NCI-H82 (cell line): ENCODE measurements around the gene TCP1.
"Not testable (repeated sequence)": the region's sequence is repeated elsewhere in the genome, so short reads cannot be mapped to it uniquely, and the experiment has no call there.

ENCODE experiments used
- DNase-seq: peaks from one replicate; lab custom pipeline; 2025; lab: John Stamatoyannopoulos, UW

The TCP1 gene

DNA sequence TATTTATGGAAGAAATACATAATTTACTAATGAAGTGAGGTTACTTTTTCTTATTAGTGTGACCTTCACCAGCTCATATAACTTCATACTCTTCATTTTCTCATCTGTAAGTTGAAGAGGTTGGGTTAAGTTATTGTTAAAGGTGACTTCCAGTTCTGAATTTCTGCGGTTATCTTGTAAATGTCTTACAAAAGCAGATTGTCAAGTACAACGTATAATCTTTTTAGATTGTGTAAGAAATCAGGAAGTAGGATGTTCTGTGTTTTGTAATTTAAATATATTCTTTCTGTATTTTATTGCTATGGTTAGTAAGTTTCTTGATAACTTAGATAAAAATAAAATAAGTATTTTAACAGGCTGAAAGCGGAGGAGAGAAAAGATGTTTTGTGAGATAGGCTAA lies 50.1 kb downstream of the TCP1 start:
- no peak for DNase-seq

DNA sequence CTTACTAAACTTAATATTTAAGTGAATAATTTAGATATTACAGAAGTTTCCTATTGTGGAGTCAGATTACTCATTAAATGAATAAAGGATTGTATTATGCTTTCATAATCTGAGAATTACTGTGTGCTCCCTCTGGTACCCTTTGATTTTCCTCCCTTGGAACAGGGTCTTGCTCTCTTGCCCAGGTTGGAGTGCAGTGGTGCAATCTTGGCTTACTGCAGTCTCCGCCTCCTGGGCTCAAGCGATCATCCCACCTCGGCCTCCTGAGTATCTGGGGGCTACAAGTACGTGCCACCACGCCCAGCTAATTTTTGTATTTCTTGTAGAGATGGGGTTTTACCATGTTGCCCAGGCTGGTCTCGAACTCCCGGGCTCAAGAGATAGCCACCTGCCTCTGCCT lies 52.5 kb downstream of the TCP1 start:
- DNase-seq: no peak

DNA sequence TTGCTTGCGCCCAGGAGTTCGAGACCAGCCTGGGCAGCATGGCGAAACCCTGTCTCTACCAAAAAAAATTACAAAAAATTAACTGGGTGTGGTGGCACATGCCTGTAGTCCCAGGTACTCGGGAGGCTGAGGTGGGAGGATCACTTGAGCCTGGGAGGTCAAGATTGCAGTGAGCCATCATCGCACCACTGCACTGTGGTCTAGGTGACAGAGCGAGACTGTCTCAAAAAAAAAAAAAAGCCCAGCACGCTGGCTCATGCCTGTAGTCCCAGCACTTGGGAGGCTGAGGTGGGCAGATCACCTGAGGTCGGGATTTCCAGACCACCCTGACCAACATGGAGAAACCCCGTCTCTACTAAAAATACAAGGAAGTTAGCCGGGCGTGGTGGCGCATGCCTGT lies 56.0 kb downstream of the TCP1 start:
- not testable (repeated sequence) for DNase-seq

DNA sequence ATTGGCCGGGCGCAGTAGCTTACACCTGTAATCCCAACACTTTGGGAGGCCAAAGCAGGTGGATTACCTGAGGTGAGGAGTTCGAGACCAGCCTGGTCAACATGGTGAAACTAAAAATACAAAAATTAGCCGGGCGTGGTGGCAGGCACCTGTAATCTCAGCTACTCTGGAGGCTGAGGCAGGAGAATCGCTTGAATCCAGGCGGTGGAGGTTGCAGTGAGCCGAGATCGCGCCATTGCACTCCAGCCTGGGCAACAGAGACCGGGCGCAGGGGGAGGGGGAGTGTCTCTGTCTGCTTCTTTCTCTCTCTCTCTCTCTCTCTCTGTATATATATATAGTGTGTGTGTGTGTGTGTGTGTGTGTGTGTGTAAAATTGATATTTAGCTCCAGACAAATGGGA lies 56.9 kb downstream of the TCP1 start:
- not testable (repeated sequence) for DNase-seq

DNA sequence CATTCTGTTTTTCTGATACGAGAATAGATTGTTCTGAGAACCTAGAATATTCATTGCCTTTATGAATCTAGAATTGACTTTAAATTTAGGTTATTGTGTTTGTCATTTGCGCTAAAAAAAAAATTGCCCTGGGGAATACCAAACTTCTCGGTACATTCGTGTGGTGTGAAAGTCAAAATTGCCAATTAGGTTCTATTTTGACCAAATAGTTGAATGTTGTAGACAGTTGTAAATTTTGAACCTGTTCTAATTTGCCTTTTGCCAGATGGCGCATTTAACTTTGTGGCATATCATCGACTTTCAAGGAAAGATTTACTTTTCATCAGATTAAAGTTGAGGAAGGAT lies 59.1 kb downstream of the TCP1 start:
- no peak for DNase-seq

DNA sequence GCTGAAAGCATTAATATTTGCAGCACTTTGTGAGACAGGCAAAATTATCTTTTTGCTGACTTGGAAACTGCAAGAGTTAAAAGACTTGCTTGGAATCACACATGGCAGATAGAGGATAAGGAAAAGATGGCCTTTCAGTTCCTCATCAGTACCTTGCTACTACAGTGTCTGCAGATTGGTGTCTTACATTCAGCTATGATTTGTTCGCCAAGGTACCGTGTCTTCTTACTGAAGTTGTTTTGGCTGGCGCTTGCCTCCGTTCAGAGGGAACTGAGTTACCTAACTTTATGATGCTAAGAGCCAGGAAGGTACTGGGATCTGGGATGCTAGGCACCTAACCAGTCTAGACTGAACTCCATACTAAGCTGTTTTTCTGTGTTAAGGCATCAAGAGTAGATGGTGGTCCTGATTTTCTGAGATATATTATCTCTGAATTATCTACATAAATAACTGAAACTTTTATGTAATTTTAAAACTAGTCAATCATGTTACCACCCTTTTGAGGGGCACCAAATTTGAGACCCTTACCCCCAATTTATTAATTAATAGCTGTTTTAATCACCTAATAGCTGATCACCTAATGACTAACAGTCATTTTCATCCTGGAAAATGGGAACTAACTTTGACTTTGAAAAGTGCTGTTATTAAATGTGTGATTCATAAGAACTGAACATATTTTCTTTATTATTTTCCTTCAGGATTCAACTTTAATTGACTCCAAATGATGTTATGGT lies 59.6 kb downstream of the TCP1 start:
- DNase-seq: no peak

DNA sequence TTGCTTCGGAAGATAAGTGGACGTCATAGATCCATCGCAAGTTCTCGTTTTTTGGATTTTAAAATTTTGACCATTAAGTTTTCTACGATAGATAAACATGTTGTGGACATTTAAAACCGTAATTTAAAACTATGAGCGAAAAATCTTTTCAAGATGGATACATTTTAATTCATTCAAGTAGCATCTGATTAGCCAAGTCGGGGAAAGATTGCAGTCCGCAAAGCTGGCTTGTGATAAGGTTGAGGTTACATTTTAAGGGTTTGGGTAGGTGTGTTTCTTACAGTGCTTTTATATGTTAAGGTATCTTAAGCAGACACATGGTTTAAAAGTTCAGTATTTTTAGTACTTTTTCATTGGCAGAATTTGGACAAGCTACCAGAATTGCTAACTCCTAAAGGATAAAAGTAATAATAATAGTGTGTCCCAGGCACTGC lies 60.9 kb downstream of the TCP1 start:
- no peak for DNase-seq
